Activated B cell treated with CpG ODN at 0.5 μM for 24 hours (primary cell): ENCODE measurements around the gene FHIT. TPM values are rescaled to one million over a fixed set of nuclear protein-coding genes. Genes with fewer than 3 reads are reported as not detected.

Experiments
- ATAC-seq: fragments of 200-7000 bp; cut with Tn5 transposase; one replicate; pipeline ENCODE4 v1.10.0; 2021; ENCODE audit warnings: low read depth, mild to moderate bottlenecking, moderate library complexity
- CTCF ChIA-PET: fragments of 350-600 bp; sonication (Branson Sonifier 250); formaldehyde crosslinking; loops from one replicate; lab custom pipeline; 2021; ENCODE audit warnings: antibody characterized with exemption; lab: Charles Lee
- POLR2A ChIA-PET: fragments of 350-600 bp; sonication (Branson Sonifier 250); formaldehyde crosslinking; loops from one replicate; lab custom pipeline; 2021; ENCODE audit warnings: antibody characterized with exemption; lab: Charles Lee
- DNase-seq: peaks from one replicate; pipeline ENCODE4 v3.0.0; 2022
- H3K27ac Mint-ChIP-seq: one replicate; pipeline ENCODE4 v1.8.0; 2020; ENCODE audit warnings: mixed read lengths
- H3K27me3 Mint-ChIP-seq: one replicate; pipeline ENCODE4 v1.8.0; 2021; ENCODE audit warnings: mixed read lengths
- H3K36me3 Mint-ChIP-seq: one replicate; pipeline ENCODE4 v1.8.0; 2021; ENCODE audit warnings: low read depth, mixed read lengths
- H3K4me1 Mint-ChIP-seq: one replicate; pipeline ENCODE4 v1.8.0; 2021; ENCODE audit warnings: mixed read lengths
- H3K4me3 Mint-ChIP-seq: one replicate; pipeline ENCODE4 v1.8.0; 2020; ENCODE audit warnings: mild to moderate bottlenecking, mixed read lengths
- H3K9me3 Mint-ChIP-seq: one replicate; pipeline ENCODE4 v1.8.0; 2020; ENCODE audit warnings: mixed read lengths
- intact Hi-C: fragments of 100-400 bp; cut with micrococcal nuclease; formaldehyde crosslinking; loops from one replicate; pipeline ENCODE4 v1.15.1; 2024
- total RNA-seq: library from RNA; stranded (reverse); gene quantifications from 2 replicates; pipeline ENCODE4 v1.2.3, GENCODE V29; 2022
- TF ChIP-seq, protein P1 (sequence below): fragments of 200-600 bp; IDR thresholded peaks from one replicate; pipeline ENCODE4 v1.8.0; 2022; ENCODE audit warnings: antibody characterized with exemption, mild to moderate bottlenecking

Gene FHIT
- total RNA-seq, 1 donor from 2014 or later, result 5.5 TPM

DNA sequence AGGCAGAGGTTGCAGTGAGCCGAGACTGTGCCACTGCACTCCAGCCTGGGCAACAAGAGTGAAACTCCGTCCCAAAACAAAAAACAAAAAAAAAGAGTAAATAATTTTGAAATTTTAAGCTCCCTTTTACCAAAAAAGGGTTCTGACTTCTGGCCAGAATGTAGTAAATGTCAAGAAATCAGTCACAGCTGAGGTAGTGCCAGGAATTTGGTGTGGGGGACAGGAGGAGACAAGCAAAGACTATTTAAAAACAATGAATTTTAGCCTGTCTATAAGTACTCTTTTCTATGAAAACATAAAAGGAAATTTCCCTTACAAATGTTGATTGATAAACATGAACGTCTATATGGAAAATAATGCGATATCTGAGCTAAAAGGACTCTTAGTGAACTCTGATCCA is 363.7 kb downstream of the FHIT start:
- H3K4me3 Mint-ChIP-seq, result no peak overlapping the region
- ChIA-PET CTCF (no interaction called here), POLR2A (no interaction called here)
- H3K9me3 Mint-ChIP-seq, result peaks cover 6% of the 10 kb centered on the region
- no peaks in the 10 kb centered on the region for H3K36me3 Mint-ChIP-seq
- DNase-seq (no peak), ATAC-seq (no peak)
- intact Hi-C loops, result no loop called here
- H3K27ac Mint-ChIP-seq, result no peak overlapping the region
- TF ChIP-seq, protein P1, sequence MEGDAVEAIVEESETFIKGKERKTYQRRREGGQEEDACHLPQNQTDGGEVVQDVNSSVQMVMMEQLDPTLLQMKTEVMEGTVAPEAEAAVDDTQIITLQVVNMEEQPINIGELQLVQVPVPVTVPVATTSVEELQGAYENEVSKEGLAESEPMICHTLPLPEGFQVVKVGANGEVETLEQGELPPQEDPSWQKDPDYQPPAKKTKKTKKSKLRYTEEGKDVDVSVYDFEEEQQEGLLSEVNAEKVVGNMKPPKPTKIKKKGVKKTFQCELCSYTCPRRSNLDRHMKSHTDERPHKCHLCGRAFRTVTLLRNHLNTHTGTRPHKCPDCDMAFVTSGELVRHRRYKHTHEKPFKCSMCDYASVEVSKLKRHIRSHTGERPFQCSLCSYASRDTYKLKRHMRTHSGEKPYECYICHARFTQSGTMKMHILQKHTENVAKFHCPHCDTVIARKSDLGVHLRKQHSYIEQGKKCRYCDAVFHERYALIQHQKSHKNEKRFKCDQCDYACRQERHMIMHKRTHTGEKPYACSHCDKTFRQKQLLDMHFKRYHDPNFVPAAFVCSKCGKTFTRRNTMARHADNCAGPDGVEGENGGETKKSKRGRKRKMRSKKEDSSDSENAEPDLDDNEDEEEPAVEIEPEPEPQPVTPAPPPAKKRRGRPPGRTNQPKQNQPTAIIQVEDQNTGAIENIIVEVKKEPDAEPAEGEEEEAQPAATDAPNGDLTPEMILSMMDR, result no peak
- H3K4me1 Mint-ChIP-seq, result no peaks in the 10 kb centered on the region
- H3K27me3 Mint-ChIP-seq, result no peaks in the 10 kb centered on the region

DNA sequence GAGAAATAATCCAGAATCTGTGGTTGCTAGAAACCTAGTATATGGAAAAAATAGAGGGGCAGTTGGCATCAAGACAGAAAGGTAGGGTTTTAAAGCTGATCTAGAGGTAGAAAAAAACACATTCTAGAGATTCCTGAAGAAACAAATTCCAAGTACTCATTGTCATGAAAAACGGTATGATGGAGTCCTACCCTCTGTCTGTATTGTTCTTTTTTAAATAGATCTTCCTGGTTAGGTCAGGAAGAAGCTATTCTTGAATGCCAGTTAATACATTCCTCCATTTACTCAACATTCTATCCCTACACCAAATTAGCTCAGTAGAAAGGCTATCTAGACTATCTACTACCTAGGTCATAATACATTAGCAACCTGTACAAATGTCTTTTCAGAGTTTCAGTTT is 364.7 kb downstream of the FHIT start:
- Mint-ChIP-seq H3K9me3 (peaks cover 6% of the 10 kb centered on the region), H3K4me3 (no peak overlapping the region), H3K27me3 (no peaks in the 10 kb centered on the region), H3K27ac (no peak overlapping the region), H3K36me3 (no peaks in the 10 kb centered on the region), H3K4me1 (no peaks in the 10 kb centered on the region)
- CTCF ChIA-PET, result no interaction called here
- POLR2A ChIA-PET, result no interaction called here
- ATAC-seq, result no peak
- intact Hi-C loops, result no loop called here
- no peak for DNase-seq
- TF ChIP-seq, protein P1, result no peak

DNA sequence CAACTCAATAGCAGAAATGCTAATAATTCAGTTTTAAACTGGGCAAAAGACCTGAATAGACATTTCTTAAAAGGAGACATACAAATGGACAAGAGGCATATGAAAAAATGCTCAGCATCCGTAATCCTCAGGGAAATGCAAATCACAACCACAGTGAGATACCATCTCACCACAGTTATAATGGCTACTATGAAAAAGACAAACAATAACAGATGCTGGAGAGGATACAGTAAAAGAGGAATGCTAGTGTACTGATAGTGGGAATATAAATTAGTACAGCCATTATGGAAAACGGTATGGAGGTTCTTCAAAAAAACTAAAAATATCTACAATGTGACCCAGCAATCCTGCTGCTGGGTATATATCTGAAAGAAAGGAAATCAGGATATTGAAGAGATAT is 367.2 kb downstream of the FHIT start:
- intact Hi-C loops, result no loop called here
- CTCF ChIA-PET, result no interaction called here

DNA sequence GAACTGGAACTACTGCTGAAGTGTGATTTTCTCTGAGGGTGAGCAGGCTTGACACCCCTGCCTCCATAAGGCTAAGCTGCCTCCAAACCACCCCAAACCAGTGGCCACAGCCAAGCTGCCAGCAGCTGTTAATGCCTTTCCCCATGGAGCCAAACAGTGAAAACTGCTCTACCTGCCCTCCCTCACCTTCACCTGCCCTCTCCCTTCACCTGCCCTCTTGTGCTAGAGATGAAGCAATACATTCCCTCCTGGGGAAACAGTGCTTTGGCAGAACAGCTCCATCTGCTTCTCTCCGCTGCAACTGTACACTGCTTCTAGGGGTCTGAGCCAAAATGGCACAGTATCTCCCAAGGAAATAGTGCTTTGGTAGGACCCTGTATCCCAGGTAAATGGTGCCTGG is 374.1 kb downstream of the FHIT start:
- Mint-ChIP-seq H3K9me3 (peaks cover 10% of the 10 kb centered on the region), H3K27me3 (no peaks in the 10 kb centered on the region), H3K4me3 (no peak overlapping the region), H3K4me1 (no peaks in the 10 kb centered on the region), H3K27ac (no peak overlapping the region), H3K36me3 (no peaks in the 10 kb centered on the region)
- ATAC-seq, result no peak
- no peak for DNase-seq
- intact Hi-C loops, result no loop called here
- TF ChIP-seq, protein P1, result no peak
- CTCF ChIA-PET, result no interaction called here
- POLR2A ChIA-PET, result no interaction called here

More for the DNA sequence above, 367.2 kb downstream of the FHIT start:
- ATAC-seq, result no peak
- POLR2A ChIA-PET, result no interaction called here
- Mint-ChIP-seq H3K4me1 (no peaks in the 10 kb centered on the region), H3K4me3 (no peak overlapping the region), H3K9me3 (peaks cover 16% of the 10 kb centered on the region), H3K36me3 (no peaks in the 10 kb centered on the region), H3K27ac (no peak overlapping the region), H3K27me3 (no peaks in the 10 kb centered on the region)
- TF ChIP-seq, protein P1, result no peak
- DNase-seq, result no peak

DNA sequence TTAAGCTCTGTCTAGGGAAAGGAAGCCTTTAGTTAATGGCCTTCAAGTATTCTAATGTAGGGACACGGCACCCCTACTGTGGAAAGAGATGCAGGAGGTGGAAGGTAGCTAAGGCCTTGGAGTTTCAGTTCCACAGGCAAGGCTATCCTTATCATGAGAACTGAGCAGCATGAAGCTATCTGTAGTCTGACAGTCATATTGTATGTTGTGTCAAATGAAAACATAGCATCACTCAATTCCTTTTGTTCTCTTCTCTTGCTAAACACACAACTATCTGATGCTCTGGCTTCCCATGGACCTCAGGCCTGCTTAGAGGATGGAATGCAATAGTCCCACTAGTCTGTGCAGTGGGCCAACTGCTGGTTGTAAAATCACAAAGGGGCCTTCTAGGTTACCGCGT is 380.9 kb downstream of the FHIT start:
- TF ChIP-seq, protein P1, result no peak
- Mint-ChIP-seq H3K27me3 (no peaks in the 10 kb centered on the region), H3K36me3 (no peaks in the 10 kb centered on the region), H3K9me3 (no peaks in the 10 kb centered on the region), H3K4me3 (no peak overlapping the region), H3K27ac (no peak overlapping the region), H3K4me1 (no peaks in the 10 kb centered on the region)
- ATAC-seq (no peak), DNase-seq (no peak)
- intact Hi-C loops, result no loop called here
- ChIA-PET POLR2A (no interaction called here), CTCF (no interaction called here)
